Breast epithelium (tissue), 3 donors: ENCODE data around the gene KCNH3.

ENCODE experiments used
- CTCF ChIP-seq, 3 donors: fragments of 450-650 bp; IDR thresholded peaks; one replicate each; pipeline ENCODE4 v1.5.1; 2016 to 2017; ENCODE audit warnings: antibody characterized with exemption in 3 of 3, mild to moderate bottlenecking in 3 of 3, moderate library complexity in 3 of 3
- POLR2A ChIP-seq: fragments of 450-650 bp; IDR thresholded peaks from one replicate; pipeline ENCODE4 v1.6.1; 2016; ENCODE audit warnings: antibody characterized with exemption, mild to moderate bottlenecking, moderate library complexity
- POLR2AphosphoS5 ChIP-seq, 3 donors: sonication (generic); formaldehyde crosslinking; IDR thresholded peaks; one replicate each; pipeline ENCODE4 v1.6.1; 2017; ENCODE audit warnings: antibody characterized with exemption in 3 of 3

GRCh38 chr12:49557187-49557916 lies 18.5 kb downstream of the KCNH3 start:
- TF ChIP-seq POLR2A (no peak), CTCF (IDR thresholded peaks at IDR 0.05) (no peak), POLR2AphosphoS5 (IDR thresholded peaks at IDR 0.05) (no peak)
